ENCODE measurements around the gene YTHDF1.

Gene YTHDF1

DNA sequence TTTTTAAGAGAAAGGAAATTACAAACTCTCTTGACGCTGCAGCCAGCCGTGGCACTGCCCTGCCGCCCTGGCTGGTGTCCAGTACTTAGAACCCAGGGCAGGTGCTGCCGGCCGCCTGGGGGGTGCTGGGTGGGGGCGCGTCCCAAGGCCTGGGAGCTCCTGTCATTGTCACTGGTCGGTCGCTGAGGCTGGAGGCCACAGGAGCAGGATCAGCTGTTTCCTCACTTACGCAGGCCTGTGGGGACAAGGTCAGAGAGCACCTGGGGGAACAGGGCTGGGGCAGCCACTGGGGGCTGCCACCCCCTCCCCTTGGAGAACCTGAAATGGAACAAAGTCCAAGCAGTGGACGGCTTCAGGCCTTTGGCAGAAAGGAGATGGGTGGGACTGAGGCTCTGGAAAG lies 25.3 kb upstream of the YTHDF1 start:
- no peaks in the 10 kb centered on the region for H3K36me3 ChIP-seq (ENCODE audit: insufficient read depth, low read length)
- no peaks in the 10 kb centered on the region; the same call in 1 of the 2 replicates for H3K4me1 ChIP-seq (ENCODE audit: insufficient read depth, low read length)
- no peak overlapping the region for H3K9ac ChIP-seq (ENCODE audit: low read depth, low read length)
- no peaks in the 10 kb centered on the region for H3K9me3 ChIP-seq (ENCODE audit: control insufficient read depth, insufficient read depth, low read length)

DNA sequence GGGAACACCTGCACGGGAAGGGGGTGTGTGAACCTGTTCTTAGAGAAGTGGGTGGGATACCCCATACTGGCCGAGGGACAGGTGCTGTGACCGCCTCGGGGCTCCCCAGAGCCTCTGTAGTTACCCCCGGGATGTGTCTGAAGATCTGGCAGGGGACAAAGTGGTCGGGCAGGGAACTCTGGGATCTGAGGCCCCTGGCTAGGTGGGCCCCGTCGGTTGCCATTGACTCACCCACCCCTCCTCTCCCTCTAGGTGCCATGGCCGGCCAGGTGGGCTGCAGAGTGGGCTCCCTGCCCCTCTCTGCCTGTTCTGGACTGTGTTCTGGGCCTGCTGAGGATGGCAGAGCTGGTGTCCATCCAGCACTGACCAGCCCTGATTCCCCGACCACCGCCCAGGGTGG lies 24.1 kb upstream of the YTHDF1 start:
- Histone ChIP-seq H3K9me3 (ENCODE audit: control insufficient read depth, insufficient read depth, low read length) (no peaks in the 10 kb centered on the region), H3K9ac (ENCODE audit: low read depth, low read length) (no peak overlapping the region), H3K4me1 (ENCODE audit: insufficient read depth, low read length) (peaks cover 8% of the 10 kb centered on the region; the same call in 1 of the 2 replicates), H3K36me3 (ENCODE audit: insufficient read depth, low read length) (no peaks in the 10 kb centered on the region)

DNA sequence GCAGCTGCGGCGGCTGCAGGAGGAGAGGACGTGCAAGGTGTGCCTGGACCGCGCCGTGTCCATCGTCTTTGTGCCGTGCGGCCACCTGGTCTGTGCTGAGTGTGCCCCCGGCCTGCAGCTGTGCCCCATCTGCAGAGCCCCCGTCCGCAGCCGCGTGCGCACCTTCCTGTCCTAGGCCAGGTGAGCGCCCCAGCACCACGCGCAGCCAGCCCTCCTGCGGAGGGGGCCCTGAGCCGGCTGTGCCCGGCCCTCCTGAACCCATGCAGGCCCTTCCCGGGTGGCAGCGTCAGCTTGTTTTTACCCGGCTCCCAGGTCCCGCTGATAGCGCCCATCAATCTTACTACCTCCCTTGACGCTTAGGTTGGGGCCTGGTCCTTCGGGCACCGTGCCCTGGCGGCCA lies 23.5 kb upstream of the YTHDF1 start:
- no peaks in the 10 kb centered on the region for H3K9me3 ChIP-seq (ENCODE audit: control insufficient read depth, insufficient read depth, low read length)
- H3K4me1 ChIP-seq (ENCODE audit: insufficient read depth, low read length) = peaks cover 10% of the 10 kb centered on the region; the same call in 1 of the 2 replicates
- H3K36me3 ChIP-seq (ENCODE audit: insufficient read depth, low read length) = no peaks in the 10 kb centered on the region
- H3K9ac ChIP-seq (ENCODE audit: low read depth, low read length) = no peak overlapping the region

DNA sequence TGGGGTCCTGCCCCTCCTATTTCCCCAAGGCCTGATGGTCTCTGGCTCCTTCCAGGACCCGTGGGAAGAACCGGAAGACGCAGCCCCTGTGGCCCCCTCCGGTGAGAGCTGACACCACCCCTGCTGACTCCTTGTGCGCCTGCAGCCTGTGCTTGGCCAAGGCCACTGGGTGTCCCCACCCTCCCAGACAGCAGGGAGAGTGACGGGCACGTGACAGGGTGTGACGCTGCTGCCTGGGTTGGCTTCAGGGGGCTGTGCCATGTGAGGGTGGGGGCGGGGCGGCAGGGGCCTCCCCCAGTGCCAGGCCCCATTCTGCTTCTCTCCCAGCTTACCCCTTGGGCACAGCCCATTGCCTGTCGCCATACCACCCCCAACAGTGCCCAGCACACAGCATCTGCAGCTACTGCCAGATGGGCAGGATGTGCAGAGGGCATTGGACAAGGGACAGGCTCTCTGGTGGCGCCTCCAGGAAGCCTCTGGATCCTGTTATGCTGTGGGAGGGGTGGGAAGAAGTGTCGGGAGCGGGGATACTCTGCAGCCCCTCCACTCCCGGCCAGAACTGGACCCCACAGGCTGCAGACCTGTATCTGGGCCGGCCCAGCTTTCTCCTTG lies 22.7 kb upstream of the YTHDF1 start:
- Histone ChIP-seq H3K36me3 (ENCODE audit: insufficient read depth, low read length) (no peaks in the 10 kb centered on the region), H3K9me3 (ENCODE audit: control insufficient read depth, insufficient read depth, low read length) (no peaks in the 10 kb centered on the region), H3K4me1 (ENCODE audit: insufficient read depth, low read length) (peaks cover 12% of the 10 kb centered on the region; the same call in 1 of the 2 replicates), H3K9ac (ENCODE audit: low read depth, low read length) (no peak overlapping the region)

DNA sequence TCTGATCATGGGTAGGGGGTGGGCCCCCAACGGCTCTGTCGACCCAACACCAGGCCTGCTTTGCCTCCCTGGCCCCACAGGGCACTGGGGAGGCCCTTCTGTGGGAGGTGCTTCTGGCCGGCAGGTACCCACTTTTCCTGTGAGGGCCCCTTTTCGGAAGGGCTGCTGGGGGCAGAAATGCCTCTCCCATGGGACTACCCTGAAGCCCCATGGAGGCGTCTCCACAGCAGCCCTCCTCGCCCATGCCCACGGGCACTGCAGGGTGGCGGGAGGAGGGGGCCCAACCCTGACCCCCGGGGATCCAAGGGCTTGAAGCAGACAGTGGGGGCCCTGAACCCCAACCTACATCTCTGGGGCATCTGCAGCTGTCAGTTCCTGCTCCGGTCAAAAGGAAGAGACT lies 22.1 kb upstream of the YTHDF1 start:
- Histone ChIP-seq H3K9me3 (ENCODE audit: control insufficient read depth, insufficient read depth, low read length) (no peaks in the 10 kb centered on the region), H3K9ac (ENCODE audit: low read depth, low read length) (no peak overlapping the region), H3K4me1 (ENCODE audit: insufficient read depth, low read length) (peaks cover 12% of the 10 kb centered on the region; the same call in 1 of the 2 replicates), H3K36me3 (ENCODE audit: insufficient read depth, low read length) (no peaks in the 10 kb centered on the region)

DNA sequence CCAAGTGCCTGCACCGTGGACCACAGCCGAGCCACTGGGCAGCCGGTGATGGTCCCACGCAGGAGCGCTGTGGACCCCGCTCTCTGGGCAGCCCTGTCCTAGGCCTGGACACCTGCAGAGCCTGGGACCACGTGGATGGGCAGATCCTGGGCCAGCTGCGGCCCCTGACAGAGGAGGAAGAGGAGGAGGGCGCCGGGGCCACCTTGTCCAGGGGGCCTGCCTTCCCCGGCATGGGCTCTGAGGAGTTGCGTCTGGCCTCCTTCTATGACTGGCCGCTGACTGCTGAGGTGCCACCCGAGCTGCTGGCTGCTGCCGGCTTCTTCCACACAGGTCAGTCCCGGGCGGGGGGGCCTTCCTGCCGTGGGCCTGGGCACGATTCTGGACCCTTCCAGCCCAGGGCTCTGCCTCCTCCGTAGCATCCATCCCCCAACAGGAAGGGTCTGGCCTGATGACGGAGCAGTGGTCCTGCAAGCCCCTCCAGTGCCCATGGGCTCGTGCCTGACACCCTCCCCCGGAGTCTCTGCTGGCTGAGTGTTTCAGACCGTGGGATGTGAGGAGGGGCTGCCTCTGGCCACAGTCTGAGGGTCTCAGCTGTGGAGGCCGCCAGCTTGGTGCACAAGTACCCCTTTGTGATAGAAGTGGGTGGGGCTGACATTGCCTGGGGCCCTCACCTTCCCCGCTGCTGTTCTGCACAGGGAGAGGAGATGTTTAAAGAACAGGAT lies 20.3 kb upstream of the YTHDF1 start:
- no peaks in the 10 kb centered on the region for H3K36me3 ChIP-seq (ENCODE audit: insufficient read depth, low read length)
- peaks cover 15% of the 10 kb centered on the region; the same call in 1 of the 2 replicates for H3K4me1 ChIP-seq (ENCODE audit: insufficient read depth, low read length)
- no peaks in the 10 kb centered on the region for H3K9me3 ChIP-seq (ENCODE audit: control insufficient read depth, insufficient read depth, low read length)
- no peak overlapping the region for H3K9ac ChIP-seq (ENCODE audit: low read depth, low read length)

DNA sequence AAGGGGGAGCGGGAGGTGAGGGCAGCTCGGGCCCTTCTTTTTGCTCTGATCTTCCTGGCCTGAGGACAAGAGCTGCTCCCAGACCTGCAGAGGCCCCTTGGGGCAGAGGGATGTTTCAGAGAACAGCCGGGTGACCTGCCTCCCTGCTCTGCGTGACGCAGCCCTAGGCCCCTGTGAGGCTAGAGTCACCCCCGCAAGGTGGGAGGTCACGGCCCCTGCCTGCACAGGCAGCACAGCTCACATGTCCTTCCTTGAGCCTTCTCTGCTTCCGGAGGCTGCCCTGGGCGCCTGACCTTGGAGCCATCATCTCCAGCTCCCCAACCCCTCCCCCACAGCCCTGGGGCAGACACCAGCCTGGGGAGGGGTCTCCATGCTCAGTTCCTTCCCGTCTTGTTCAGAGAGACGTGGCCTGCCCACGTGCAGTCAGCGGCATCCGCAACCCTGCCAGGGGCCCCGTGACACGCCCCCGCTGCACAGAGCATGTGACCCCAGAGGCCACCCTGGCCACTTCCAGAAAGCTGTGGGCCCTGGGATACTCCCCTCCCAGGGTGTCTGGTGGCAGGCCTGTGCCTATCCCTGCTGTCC lies 19.6 kb upstream of the YTHDF1 start, which contains the start of gene BIRC7:
TSS of gene BIRC7 (plus strand) at position 507 of the 585 bp plus-strand sequence. CDS start 192 bp downstream, outside the sequence.
- peaks cover 15% of the 10 kb centered on the region; the same call in 1 of the 2 replicates for H3K4me1 ChIP-seq (ENCODE audit: insufficient read depth, low read length)
- no peaks in the 10 kb centered on the region for H3K9me3 ChIP-seq (ENCODE audit: control insufficient read depth, insufficient read depth, low read length)
- peak within 1 kb of the TSS; percentile 19; the same call in 1 of the 2 replicates for H3K9ac ChIP-seq (ENCODE audit: low read depth, low read length)
- H3K36me3 ChIP-seq (ENCODE audit: insufficient read depth, low read length) = no peaks in the 10 kb centered on the region

DNA sequence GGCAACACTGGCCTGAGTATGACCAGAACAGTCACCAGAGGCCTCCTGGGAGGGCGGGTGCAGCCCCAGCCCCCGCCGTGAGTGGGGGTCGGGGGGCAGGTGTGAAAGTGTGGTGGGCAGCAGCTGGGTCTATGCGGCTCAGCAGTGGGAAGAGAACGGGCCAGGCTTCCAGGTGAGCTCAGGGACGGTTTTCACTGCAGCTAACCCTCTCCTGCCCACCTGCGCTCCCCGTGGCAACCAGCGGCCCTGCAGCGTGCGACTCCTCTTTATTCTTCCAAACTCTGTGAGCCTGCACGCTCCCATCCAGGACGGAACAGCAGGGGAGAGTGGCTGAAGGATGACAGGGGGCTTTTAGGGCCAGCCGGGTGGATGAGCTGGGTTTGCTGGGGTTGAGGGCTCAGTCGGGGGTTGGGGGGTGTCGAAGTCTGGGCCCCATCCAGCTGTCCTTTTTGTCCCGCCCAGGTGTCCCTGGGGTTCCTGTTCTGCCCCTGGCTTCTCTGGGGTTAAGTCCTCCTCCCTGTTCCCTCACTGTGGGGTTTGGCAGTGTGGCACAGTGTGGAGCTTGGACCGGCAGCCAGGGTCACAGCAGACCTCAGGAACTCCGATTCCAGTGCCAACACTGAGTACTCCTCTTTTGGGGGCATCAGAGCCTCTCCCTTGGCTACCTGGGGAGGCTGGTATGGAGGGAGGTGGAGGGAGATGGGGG lies 18.9 kb upstream of the YTHDF1 start:
- Histone ChIP-seq H3K9me3 (ENCODE audit: control insufficient read depth, insufficient read depth, low read length) (no peaks in the 10 kb centered on the region), H3K4me1 (ENCODE audit: insufficient read depth, low read length) (peaks cover 15% of the 10 kb centered on the region; the same call in 1 of the 2 replicates), H3K9ac (ENCODE audit: low read depth, low read length) (peak overlapping the region; percentile 19; the same call in 1 of the 2 replicates), H3K36me3 (ENCODE audit: insufficient read depth, low read length) (no peaks in the 10 kb centered on the region)

DNA sequence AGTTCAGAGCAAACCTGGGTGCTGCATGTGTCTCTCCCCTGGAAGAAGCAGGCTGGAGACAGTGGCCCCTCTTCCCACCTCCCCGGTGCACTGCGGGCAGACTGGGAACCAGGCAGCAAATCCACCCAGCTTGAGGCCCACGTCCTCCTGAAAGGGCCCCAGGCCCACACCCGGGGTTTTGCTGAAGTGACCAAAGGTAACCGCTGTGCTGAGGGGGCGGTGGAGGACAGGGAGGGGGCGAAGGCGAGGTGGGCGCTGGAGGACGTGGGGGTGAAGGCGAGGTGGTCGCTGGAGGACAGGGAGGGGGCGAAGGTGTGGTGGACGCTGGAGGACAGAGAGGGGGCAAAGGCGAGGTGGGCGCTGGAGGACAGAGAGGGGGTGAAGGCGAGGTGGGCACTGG lies 18.0 kb upstream of the YTHDF1 start:
- Histone ChIP-seq H3K4me1 (ENCODE audit: insufficient read depth, low read length) (peaks cover 23% of the 10 kb centered on the region; the same call in 1 of the 2 replicates), H3K9me3 (ENCODE audit: control insufficient read depth, insufficient read depth, low read length) (no peaks in the 10 kb centered on the region), H3K9ac (ENCODE audit: low read depth, low read length) (no peak overlapping the region), H3K36me3 (ENCODE audit: insufficient read depth, low read length) (no peaks in the 10 kb centered on the region)

DNA sequence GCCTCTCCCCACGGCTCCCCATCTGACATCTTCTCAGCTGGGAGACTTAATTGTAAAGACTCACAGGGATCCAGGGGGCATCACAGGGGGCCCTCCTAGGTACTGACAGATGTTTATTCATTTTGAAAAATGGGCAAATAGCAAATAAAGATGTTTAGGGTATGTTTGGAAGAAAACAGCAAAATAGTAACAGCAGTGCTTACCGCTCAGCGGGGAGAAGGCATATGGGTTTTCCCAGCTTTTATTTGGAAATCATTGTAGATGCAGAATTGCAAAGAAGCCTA lies 17.1 kb upstream of the YTHDF1 start:
- Histone ChIP-seq H3K4me1 (ENCODE audit: insufficient read depth, low read length) (peaks cover 29% of the 10 kb centered on the region; the same call in 1 of the 2 replicates), H3K9me3 (ENCODE audit: control insufficient read depth, insufficient read depth, low read length) (no peaks in the 10 kb centered on the region), H3K36me3 (ENCODE audit: insufficient read depth, low read length) (no peaks in the 10 kb centered on the region), H3K9ac (ENCODE audit: low read depth, low read length) (no peak overlapping the region)

DNA sequence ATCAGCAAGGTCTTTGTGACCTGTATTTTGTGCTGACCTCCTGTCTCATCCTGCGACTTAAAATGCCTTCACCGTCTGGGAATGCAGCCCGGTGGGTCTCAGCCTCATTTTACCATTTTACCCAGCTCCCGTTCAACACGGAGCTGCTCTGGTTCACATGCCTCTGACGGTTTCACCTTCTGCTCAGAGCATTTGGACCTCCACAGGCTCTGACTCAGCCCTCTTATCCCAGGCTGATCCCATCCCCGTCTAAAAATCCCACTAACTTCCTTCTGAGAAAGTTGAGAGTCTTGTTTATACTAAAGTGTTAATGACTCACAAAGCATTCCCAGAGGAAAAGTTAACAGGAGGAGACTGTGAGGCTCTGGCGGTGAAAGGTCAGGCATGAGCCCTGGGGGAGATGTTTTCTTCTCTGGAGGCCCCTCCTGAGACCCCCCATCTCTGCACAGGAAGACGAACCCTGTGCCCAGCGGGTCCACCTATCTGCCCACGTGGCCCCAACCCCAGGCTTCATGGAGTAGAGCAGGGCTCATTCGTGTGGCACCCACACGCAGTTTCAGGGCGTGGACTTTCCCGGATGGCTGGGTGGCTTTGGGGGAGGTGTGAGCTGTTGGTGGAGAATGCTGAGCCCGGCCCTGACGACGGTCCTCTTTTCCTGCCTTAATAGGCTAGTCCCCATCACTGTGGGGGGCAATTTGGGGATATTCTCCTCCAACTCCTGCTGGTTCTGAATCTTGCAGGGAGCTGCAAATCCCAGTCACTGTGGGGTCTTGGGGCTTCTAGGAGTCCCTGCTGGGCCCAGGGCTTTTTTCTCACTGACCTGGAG lies 16.5 kb upstream of the YTHDF1 start:
- no peak overlapping the region for H3K9ac ChIP-seq (ENCODE audit: low read depth, low read length)
- peaks cover 29% of the 10 kb centered on the region; the same call in 1 of the 2 replicates for H3K4me1 ChIP-seq (ENCODE audit: insufficient read depth, low read length)
- H3K36me3 ChIP-seq (ENCODE audit: insufficient read depth, low read length) = no peaks in the 10 kb centered on the region
- no peaks in the 10 kb centered on the region for H3K9me3 ChIP-seq (ENCODE audit: control insufficient read depth, insufficient read depth, low read length)

DNA sequence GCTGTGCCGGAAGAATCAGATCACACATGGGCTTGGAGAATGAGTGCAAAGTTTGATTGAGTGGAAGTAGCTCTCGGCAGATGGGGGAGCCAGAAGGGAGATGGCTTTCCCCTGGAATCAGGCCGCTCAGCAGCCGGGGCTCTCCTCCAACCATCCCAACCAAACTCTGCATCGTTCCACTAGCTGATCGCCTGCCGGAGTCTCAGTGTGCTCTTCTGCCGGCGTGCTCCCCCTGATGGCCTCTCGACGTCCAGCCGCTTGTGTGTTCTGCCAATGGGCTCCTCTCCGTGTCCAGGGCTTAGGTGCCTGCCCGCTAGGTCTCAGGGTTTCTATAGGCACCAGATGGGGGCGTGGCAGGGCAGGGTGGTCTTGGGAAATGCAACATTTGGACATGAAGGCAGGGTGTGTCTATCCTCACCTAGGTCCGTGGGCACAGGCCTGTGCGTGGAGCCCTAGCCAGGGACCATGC lies 14.9 kb upstream of the YTHDF1 start:
- Histone ChIP-seq H3K9me3 (ENCODE audit: control insufficient read depth, insufficient read depth, low read length) (no peaks in the 10 kb centered on the region), H3K4me1 (ENCODE audit: insufficient read depth, low read length) (peaks cover 29% of the 10 kb centered on the region; the same call in 1 of the 2 replicates), H3K9ac (ENCODE audit: low read depth, low read length) (no peak overlapping the region), H3K36me3 (ENCODE audit: insufficient read depth, low read length) (no peaks in the 10 kb centered on the region)

DNA sequence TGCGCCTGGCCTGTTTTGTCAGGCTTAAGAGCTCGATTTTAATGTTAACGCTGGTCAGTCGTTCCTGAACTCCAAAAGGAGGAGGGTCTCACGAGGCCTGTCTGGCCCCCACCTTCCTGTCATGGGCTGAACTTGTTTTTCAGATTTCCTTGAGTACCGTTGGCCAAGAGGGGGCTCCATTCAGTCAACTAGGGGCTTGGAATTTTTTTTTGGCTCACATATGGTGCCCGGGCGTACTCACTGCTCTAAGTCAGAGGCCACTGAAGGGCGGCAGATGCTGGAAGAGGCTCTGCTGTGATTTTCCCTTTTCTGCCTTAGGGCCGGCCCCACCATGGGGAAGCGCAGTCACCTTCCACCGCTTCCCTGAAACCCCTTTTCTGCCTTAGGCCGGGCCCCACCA lies 12.9 kb upstream of the YTHDF1 start:
- Histone ChIP-seq H3K4me1 (ENCODE audit: insufficient read depth, low read length) (peaks cover 28% of the 10 kb centered on the region; the same call in 1 of the 2 replicates), H3K9ac (ENCODE audit: low read depth, low read length) (no peak overlapping the region), H3K9me3 (ENCODE audit: control insufficient read depth, insufficient read depth, low read length) (no peaks in the 10 kb centered on the region), H3K36me3 (ENCODE audit: insufficient read depth, low read length) (no peaks in the 10 kb centered on the region)

All from ES-I3 (cell line).